Measurements from ENCODE around the gene MASP2. TPM values are rescaled to one million over a fixed set of nuclear protein-coding genes. Genes with fewer than 3 reads are reported as not detected.
A peak's percentile ranks its signal among the peaks of the same experiment; 100 is the strongest.

Gene MASP2
- total and polyA plus RNA-seq, 9 of the 15 experiments (the other 6 are each of a cell fraction or from before 2014, with no cell fraction given): 0.01 to 0.23 (median 0.06) TPM; not detected in 3

DNA sequence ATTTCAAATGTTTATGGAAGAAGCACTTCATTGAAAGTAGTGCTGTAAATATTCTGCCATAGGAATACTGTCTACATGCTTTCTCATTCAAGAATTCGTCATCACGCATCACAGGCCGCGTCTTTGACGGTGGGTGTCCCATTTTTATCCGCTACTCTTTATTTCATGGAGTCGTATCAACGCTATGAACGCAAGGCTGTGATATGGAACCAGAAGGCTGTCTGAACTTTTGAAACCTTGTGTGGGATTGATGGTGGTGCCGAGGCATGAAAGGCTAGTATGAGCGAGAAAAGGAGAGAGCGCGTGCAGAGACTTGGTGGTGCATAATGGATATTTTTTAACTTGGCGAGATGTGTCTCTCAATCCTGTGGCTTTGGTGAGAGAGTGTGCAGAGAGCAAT lies 23.8 kb downstream of the MASP2 start:
- no peak for TF ChIP-seq DIDO1 (tag; IDR thresholded peaks at IDR 0.05; ENCODE audit: low read depth)
- TF ChIP-seq PRMT5 (CRISPR knock-in tag; IDR thresholded peaks at IDR 0.05): no peak
- no peak for TF ChIP-seq PHB (CRISPR knock-in tag; IDR thresholded peaks at IDR 0.05)
- no peak for TF ChIP-seq NCOA6 (IDR thresholded peaks at IDR 0.05)
- peak; percentile 62 for TF ChIP-seq SUPT5H (IDR thresholded peaks at IDR 0.05)
- peak; percentile 48 for TF ChIP-seq POLR2B (IDR thresholded peaks at IDR 0.05; ENCODE audit: low read depth, partially characterized antibody)
- TF ChIP-seq ZNF408 (CRISPR knock-in tag; IDR thresholded peaks at IDR 0.05; ENCODE audit: low read depth): 0 out of 2 replicates have a peak, but pooled peaks have one; percentile 57
- TF ChIP-seq ZNF24 (IDR thresholded peaks at IDR 0.05): no peak
- TF ChIP-seq POLR2AphosphoS5 (IDR thresholded peaks at IDR 0.05; ENCODE audit: control insufficient read depth, insufficient read depth, low read depth, low read length): 0 out of 2 replicates have a peak, but pooled peaks have one; percentile 21
- no peak for TF ChIP-seq MEF2D (tag; conservative IDR thresholded peaks at IDR 0.05; ENCODE audit: low read depth)
- TF ChIP-seq, protein P1, sequence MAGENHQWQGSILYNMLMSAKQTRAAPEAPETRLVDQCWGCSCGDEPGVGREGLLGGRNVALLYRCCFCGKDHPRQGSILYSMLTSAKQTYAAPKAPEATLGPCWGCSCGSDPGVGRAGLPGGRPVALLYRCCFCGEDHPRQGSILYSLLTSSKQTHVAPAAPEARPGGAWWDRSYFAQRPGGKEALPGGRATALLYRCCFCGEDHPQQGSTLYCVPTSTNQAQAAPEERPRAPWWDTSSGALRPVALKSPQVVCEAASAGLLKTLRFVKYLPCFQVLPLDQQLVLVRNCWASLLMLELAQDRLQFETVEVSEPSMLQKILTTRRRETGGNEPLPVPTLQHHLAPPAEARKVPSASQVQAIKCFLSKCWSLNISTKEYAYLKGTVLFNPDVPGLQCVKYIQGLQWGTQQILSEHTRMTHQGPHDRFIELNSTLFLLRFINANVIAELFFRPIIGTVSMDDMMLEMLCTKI (IDR thresholded peaks at IDR 0.05; ENCODE audit: partially characterized antibody): no peak
- no peak for TF ChIP-seq RAD51 (IDR thresholded peaks at IDR 0.05; ENCODE audit: borderline replicate concordance, low read depth)
- no peak overlapping the region for H2AFZ ChIP-seq (ENCODE audit: low read depth, low read length)
- H3K27ac ChIP-seq (ENCODE audit: extremely low read depth, low read depth, low read length): no peak overlapping the region
- no peaks in the 10 kb centered on the region; the same call in 1 of the 2 replicates for H4K20me1 ChIP-seq (replicated peaks; ENCODE audit: control insufficient read depth, insufficient read depth, low read length)
- H3K4me2 ChIP-seq (ENCODE audit: insufficient read depth, low read length): no peak overlapping the region
- in situ Hi-C loops (cut with MboI): no loop called here
- no peaks in the 10 kb centered on the region for H3K9me1 ChIP-seq (ENCODE audit: control insufficient read depth, insufficient read depth, low read length)
- H3K9ac ChIP-seq (ENCODE audit: insufficient read depth in 1 of 2, low read depth in 2 of 2, low read length in 2 of 2): no peak overlapping the region
- ATAC-seq: no peak
- intact Hi-C loops (cut with micrococcal nuclease): no loop called here
- CTCF ChIA-PET (ENCODE audit: low intra/inter-chr PET ratio): no interaction called here
- WGBS (ENCODE audit: insufficient coverage, low coverage, missing lambda C conversion rate): 93% methylated on average over 14 of the region's 14 CpGs
- DNase-seq (ENCODE audit: extremely low read depth in 1 of 4, low spot score in 3 of 4): no peak
- POLR2A ChIA-PET: interaction anchor here (0.6 kb wide), 1 partner anchor 29 kb away, joined by 3 read pairs; no protein-coding TSS in a partner anchor
- no peaks in the 10 kb centered on the region for H3K27me3 ChIP-seq (ENCODE audit: control insufficient read depth in 2 of 2, insufficient read depth in 2 of 2, low read length in 2 of 2)
- no peak overlapping the region for H3K4me3 ChIP-seq
- H3K36me3 ChIP-seq (ENCODE audit: control insufficient read depth, insufficient read depth, low read length): peaks cover 90% of the 10 kb centered on the region
- peaks cover 6% of the 10 kb centered on the region; the same call in 1 of the 3 replicates for H3K79me2 ChIP-seq (ENCODE audit: control insufficient read depth, insufficient read depth, low read length)
- no peaks in the 10 kb centered on the region for H3K4me1 ChIP-seq (replicated peaks in 1 of 2; ENCODE audit: control insufficient read depth in 2 of 2, insufficient read depth in 2 of 2, low read length in 2 of 2)
- no peaks in the 10 kb centered on the region for H3K9me3 ChIP-seq (replicated peaks; ENCODE audit: control insufficient read depth, insufficient read depth, low read depth, low read length)
- FAIRE-seq: no peak
- no TSS peak for BruUV-seq (replicated peaks)
